SU-DHL-6 (cell line): ENCODE data around the gene GAS1.

Experiments used
- EZH2phosphoT487 ChIP-seq: fragments of 200-600 bp; sonication (generic), shearing (Covaris generic); conservative IDR thresholded peaks from 2 replicates; pipeline ENCODE4 v1.6.1; 2018; ENCODE audit warnings: mild to moderate bottlenecking, antibody characterized with exemption, low read length, moderate library complexity, mixed read lengths
- TF ChIP-seq, protein P1 (sequence below): fragments of 200-600 bp; sonication (generic); IDR thresholded peaks from one replicate; pipeline ENCODE4 v1.5.1; 2017; ENCODE audit warnings: antibody characterized with exemption, mild to moderate bottlenecking, low read length, moderate library complexity; ENCODE audit not compliant: insufficient read depth, poor library complexity, severe bottlenecking

DNA sequence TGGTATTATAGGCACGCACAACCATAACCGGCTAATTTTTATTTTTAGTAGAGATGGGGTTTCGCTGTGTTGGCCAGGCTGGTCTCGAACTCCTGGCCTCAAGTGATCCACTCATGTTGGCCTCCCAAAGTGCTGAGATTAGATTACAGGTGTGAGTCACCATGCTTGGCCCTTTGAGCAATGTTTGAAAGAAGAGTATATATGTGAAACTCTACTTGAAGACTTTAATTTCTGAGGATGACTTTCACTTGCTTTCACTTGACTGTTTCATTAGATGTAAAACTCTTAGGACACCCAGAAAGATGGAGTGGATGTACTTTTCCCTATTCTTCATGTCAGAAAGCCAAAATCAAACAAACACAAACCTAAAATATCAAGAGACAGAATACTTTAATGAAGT lies 43.8 kb upstream of the GAS1 start:
- TF ChIP-seq EZH2phosphoT487, result no peak
- TF ChIP-seq, protein P1, sequence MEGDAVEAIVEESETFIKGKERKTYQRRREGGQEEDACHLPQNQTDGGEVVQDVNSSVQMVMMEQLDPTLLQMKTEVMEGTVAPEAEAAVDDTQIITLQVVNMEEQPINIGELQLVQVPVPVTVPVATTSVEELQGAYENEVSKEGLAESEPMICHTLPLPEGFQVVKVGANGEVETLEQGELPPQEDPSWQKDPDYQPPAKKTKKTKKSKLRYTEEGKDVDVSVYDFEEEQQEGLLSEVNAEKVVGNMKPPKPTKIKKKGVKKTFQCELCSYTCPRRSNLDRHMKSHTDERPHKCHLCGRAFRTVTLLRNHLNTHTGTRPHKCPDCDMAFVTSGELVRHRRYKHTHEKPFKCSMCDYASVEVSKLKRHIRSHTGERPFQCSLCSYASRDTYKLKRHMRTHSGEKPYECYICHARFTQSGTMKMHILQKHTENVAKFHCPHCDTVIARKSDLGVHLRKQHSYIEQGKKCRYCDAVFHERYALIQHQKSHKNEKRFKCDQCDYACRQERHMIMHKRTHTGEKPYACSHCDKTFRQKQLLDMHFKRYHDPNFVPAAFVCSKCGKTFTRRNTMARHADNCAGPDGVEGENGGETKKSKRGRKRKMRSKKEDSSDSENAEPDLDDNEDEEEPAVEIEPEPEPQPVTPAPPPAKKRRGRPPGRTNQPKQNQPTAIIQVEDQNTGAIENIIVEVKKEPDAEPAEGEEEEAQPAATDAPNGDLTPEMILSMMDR, result no peak
